GM03348 (cell line): Measurements from ENCODE around the gene TEX19.
"Not testable (repeated sequence)": the region's sequence is repeated elsewhere in the genome, so short reads cannot be mapped to it uniquely, and the experiment has no call there.

Experiments used
- DNase-seq: peaks from one replicate; pipeline ENCODE4 v3.0.0; 2012; ENCODE audit warnings: low spot score

The TEX19 gene

GRCh38 chr17:82411396-82412053 is 52.5 kb downstream of the TEX19 start:
- DNase-seq, result no peak

GRCh38 chr17:82412081-82412480 is 53.0 kb downstream of the TEX19 start:
- DNase-seq, result not testable (repeated sequence)

GRCh38 chr17:82412535-82413520 is 53.8 kb downstream of the TEX19 start:
- DNase-seq, result no peak
